Activated B cell treated with CpG ODN at 0.5 μM for 24 hours (primary cell): ENCODE measurements around the gene AMIGO1. TPM values are rescaled to one million over a fixed set of nuclear protein-coding genes. Genes with fewer than 3 reads are reported as not detected.

Experiments used
- ATAC-seq: fragments of 200-7000 bp; cut with Tn5 transposase; one replicate; pipeline ENCODE4 v1.10.0; 2021; ENCODE audit warnings: low read depth, mild to moderate bottlenecking, moderate library complexity
- CTCF ChIA-PET: fragments of 350-600 bp; sonication (Branson Sonifier 250); formaldehyde crosslinking; loops from one replicate; lab custom pipeline; 2021; ENCODE audit warnings: antibody characterized with exemption; lab: Charles Lee
- POLR2A ChIA-PET: fragments of 350-600 bp; sonication (Branson Sonifier 250); formaldehyde crosslinking; loops from one replicate; lab custom pipeline; 2021; ENCODE audit warnings: antibody characterized with exemption; lab: Charles Lee
- DNase-seq: peaks from one replicate; pipeline ENCODE4 v3.0.0; 2022
- H3K27ac Mint-ChIP-seq: one replicate; pipeline ENCODE4 v1.8.0; 2020; ENCODE audit warnings: mixed read lengths
- H3K27me3 Mint-ChIP-seq: one replicate; pipeline ENCODE4 v1.8.0; 2021; ENCODE audit warnings: mixed read lengths
- H3K36me3 Mint-ChIP-seq: one replicate; pipeline ENCODE4 v1.8.0; 2021; ENCODE audit warnings: low read depth, mixed read lengths
- H3K4me1 Mint-ChIP-seq: one replicate; pipeline ENCODE4 v1.8.0; 2021; ENCODE audit warnings: mixed read lengths
- H3K4me3 Mint-ChIP-seq: one replicate; pipeline ENCODE4 v1.8.0; 2020; ENCODE audit warnings: mild to moderate bottlenecking, mixed read lengths
- H3K9me3 Mint-ChIP-seq: one replicate; pipeline ENCODE4 v1.8.0; 2020; ENCODE audit warnings: mixed read lengths
- CTCF ChIP-seq: fragments of 200-600 bp; IDR thresholded peaks from one replicate; pipeline ENCODE4 v1.8.0; 2022; ENCODE audit warnings: antibody characterized with exemption, mild to moderate bottlenecking
- intact Hi-C: fragments of 100-400 bp; cut with micrococcal nuclease; formaldehyde crosslinking; loops from one replicate; pipeline ENCODE4 v1.15.1; 2024
- total RNA-seq: library from RNA; stranded (reverse); gene quantifications from 2 replicates; pipeline ENCODE4 v1.2.3, GENCODE V29; 2022

The AMIGO1 gene
- total RNA-seq, 1 donor from 2014 or later, result 0.53 TPM

GRCh38 chr1:109528712-109529111 lies 19.2 kb upstream of the AMIGO1 start:
- CTCF ChIA-PET, result interaction anchor here (0.7 to 10.5 kb wide), 3 partner anchors 18 to 94 kb away, joined by 3 to 375 read pairs (median 3); partner anchors contain the start of genes AMIGO1 and CYB561D1
- H3K4me1 Mint-ChIP-seq, result peaks cover 11% of the 10 kb centered on the region
- H3K9me3 Mint-ChIP-seq, result no peaks in the 10 kb centered on the region
- no peak overlapping the region for H3K4me3 Mint-ChIP-seq
- TF ChIP-seq CTCF, result no peak
- ATAC-seq (no peak), DNase-seq (no peak)
- H3K27me3 Mint-ChIP-seq, result no peaks in the 10 kb centered on the region
- H3K36me3 Mint-ChIP-seq, result no peaks in the 10 kb centered on the region
- H3K27ac Mint-ChIP-seq, result no peak overlapping the region
- intact Hi-C loops, result no loop called here
- POLR2A ChIA-PET, result no interaction called here

- Mint-ChIP-seq H3K36me3 (no peaks in the 10 kb centered on the region), H3K9me3 (no peaks in the 10 kb centered on the region), H3K27ac (no peak overlapping the region), H3K27me3 (no peaks in the 10 kb centered on the region), H3K4me3 (no peak overlapping the region), H3K4me1 (peaks cover 11% of the 10 kb centered on the region)
- ChIA-PET POLR2A (no interaction called here), CTCF (interaction anchor here (1.4 to 10.5 kb wide), 2 partner anchors 18 to 28 kb away, joined by 3 to 375 read pairs; partner anchors contain the start of genes AMIGO1 and CYB561D1)
- intact Hi-C loops, result no loop called here
- no peak for TF ChIP-seq CTCF
- no peak for ATAC-seq
- no peak for DNase-seq
These were observed 18.5 kb upstream of the AMIGO1 start for GRCh38 chr1:109527846-109528695.

GRCh38 chr1:109527098-109527811 lies 17.7 kb upstream of the AMIGO1 start:
- H3K4me3 Mint-ChIP-seq, result no peak overlapping the region
- H3K27ac Mint-ChIP-seq, result peak overlapping the region; percentile 42
- no peak for TF ChIP-seq CTCF
- POLR2A ChIA-PET, result no interaction called here
- no peaks in the 10 kb centered on the region for H3K9me3 Mint-ChIP-seq
- ATAC-seq (peak; percentile 54), DNase-seq (no peak)
- CTCF ChIA-PET, result interaction anchor here (1.4 to 10.5 kb wide), 2 partner anchors 19 to 28 kb away, joined by 3 to 375 read pairs; partner anchors contain the start of genes AMIGO1 and CYB561D1
- H3K4me1 Mint-ChIP-seq, result peaks cover 5% of the 10 kb centered on the region
- H3K36me3 Mint-ChIP-seq, result no peaks in the 10 kb centered on the region
- H3K27me3 Mint-ChIP-seq, result no peaks in the 10 kb centered on the region
- intact Hi-C loops, result no loop called here

GRCh38 chr1:109523706-109524105 lies 14.2 kb upstream of the AMIGO1 start:
- ATAC-seq, result no peak
- CTCF ChIA-PET, result interaction anchor here (1.0 kb wide), 1 partner anchor 22 kb away, joined by 3 read pairs; no protein-coding TSS in a partner anchor
- Mint-ChIP-seq H3K36me3 (no peaks in the 10 kb centered on the region), H3K27ac (no peak overlapping the region), H3K4me1 (peaks cover 3% of the 10 kb centered on the region), H3K4me3 (no peak overlapping the region), H3K27me3 (peaks cover 6% of the 10 kb centered on the region), H3K9me3 (no peaks in the 10 kb centered on the region)
- POLR2A ChIA-PET, result no interaction called here
- no peak for DNase-seq
- no peak for TF ChIP-seq CTCF
- intact Hi-C loops, result no loop called here

GRCh38 chr1:109522026-109522425 lies 12.5 kb upstream of the AMIGO1 start:
- peaks cover 2% of the 10 kb centered on the region for H3K4me1 Mint-ChIP-seq
- ChIA-PET CTCF (no interaction called here), POLR2A (no interaction called here)
- H3K27ac Mint-ChIP-seq, result no peak overlapping the region
- no peak for TF ChIP-seq CTCF
- H3K9me3 Mint-ChIP-seq, result no peaks in the 10 kb centered on the region
- H3K4me3 Mint-ChIP-seq, result no peak overlapping the region
- no peaks in the 10 kb centered on the region for H3K36me3 Mint-ChIP-seq
- no peak for DNase-seq
- peaks cover 6% of the 10 kb centered on the region for H3K27me3 Mint-ChIP-seq
- intact Hi-C loops, result no loop called here
- ATAC-seq, result no peak
